NT2/D1 (cell line): ENCODE measurements around the gene SPIRE2.
"Not testable (repeated sequence)": the region's sequence is repeated elsewhere in the genome, so short reads cannot be mapped to it uniquely, and the experiment has no call there.

Experiments used
- DNase-seq: peaks from one replicate; pipeline ENCODE4 v3.0.0-alpha.2; 2011; ENCODE audit warnings: low read depth, low spot score
- H3K27me3 ChIP-seq: 2 replicates; pipeline ENCODE4 v1.6.0; 2011; ENCODE audit warnings: mild to moderate bottlenecking; ENCODE audit not compliant: insufficient read length, insufficient read depth
- H3K36me3 ChIP-seq: 2 replicates; pipeline ENCODE4 v1.6.1; 2011; ENCODE audit warnings: mild to moderate bottlenecking, low read length, mixed read lengths; ENCODE audit not compliant: insufficient read depth, insufficient read length
- H3K4me1 ChIP-seq: 2 replicates; pipeline ENCODE4 v1.5.1; 2011; ENCODE audit not compliant: insufficient read depth, insufficient read length
- H3K4me3 ChIP-seq: 2 replicates; pipeline ENCODE4 v1.5.1; 2011; ENCODE audit warnings: low read depth; ENCODE audit not compliant: insufficient read length
- H3K9ac ChIP-seq: 2 replicates; pipeline ENCODE4 v1.6.0; 2011; ENCODE audit warnings: low read depth; ENCODE audit not compliant: insufficient read length
- H3K9me3 ChIP-seq: 2 replicates; pipeline ENCODE4 v1.5.1; 2011; ENCODE audit warnings: mild to moderate bottlenecking, low read length; ENCODE audit not compliant: insufficient read depth
- SUZ12 ChIP-seq: IDR thresholded peaks from 2 replicates; pipeline ENCODE4 v1.6.1; 2011; ENCODE audit not compliant: insufficient read length, insufficient read depth; ENCODE audit errors: extremely low read depth
- YY1 ChIP-seq: IDR thresholded peaks from 2 replicates; pipeline ENCODE4 v1.6.1; 2011; ENCODE audit not compliant: insufficient read length, insufficient read depth
- ZNF274 ChIP-seq: IDR thresholded peaks from 2 replicates; pipeline ENCODE4 v1.6.1; 2011; ENCODE audit warnings: mild to moderate bottlenecking, low read depth, low read length

Gene SPIRE2

DNA sequence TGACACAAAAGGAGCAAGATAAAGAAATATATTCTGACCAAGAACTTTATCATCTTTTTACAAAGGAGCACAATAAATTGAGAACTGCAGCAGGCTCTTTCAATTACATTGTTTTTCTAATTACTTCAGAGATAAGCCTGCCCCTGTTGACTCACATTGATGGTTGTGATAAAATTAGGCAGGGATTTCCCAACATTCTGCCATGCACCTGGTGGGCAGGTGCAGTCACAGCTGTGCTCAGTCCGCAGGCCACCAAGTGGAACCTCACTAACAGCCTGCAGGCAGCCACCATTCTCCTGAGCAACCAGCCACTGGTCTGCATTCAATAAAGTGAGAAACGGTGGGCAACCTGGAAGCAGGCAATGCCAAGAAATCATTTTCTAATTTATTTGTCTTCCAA, 17.0 kb upstream of the SPIRE2 start:
- peaks cover 3% of the 10 kb centered on the region; the same call in 1 of the 2 replicates for H3K9me3 ChIP-seq
- no peak overlapping the region for H3K9ac ChIP-seq
- H3K36me3 ChIP-seq = peaks cover 69% of the 10 kb centered on the region
- H3K4me3 ChIP-seq = no peak overlapping the region
- H3K4me1 ChIP-seq = peaks cover 2% of the 10 kb centered on the region
- H3K27me3 ChIP-seq = no peaks in the 10 kb centered on the region
- TF ChIP-seq SUZ12 (no peak), YY1 (no peak), ZNF274 (no peak)
- no peak for DNase-seq

DNA sequence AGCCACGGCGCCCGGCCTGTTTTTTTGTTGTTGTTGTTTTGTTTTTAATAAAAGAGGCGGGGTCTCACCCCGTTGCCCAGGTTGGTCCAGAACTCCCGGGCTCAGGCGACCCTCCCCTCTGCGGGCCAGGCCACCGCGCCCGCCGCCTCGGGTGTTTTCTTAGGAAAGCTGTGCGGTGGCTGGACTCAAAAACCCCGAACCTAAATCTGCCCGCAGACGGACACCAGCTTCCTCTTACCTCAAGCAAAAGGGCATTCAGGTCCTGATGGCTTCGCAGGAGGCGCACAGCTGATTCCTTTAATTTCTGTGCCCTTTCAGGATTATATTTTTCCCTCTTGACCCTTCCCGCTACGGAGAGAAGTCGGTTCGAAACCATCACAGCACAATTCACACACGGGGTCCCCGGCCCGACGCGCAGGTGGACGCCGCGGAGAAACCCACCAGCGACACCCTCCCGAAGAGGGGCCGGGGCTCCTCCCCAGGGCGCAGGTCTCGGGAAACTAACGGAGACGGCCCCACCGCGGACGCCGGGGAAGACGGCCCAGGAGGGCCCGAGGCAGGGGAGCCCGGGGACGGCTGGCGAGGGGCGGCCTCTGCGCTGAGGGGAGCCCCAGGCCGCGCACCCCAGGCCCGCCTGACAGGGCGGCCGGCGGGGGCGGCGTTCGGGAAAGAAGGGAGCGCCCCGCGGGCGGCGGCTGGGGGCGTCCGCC, 12.5 kb upstream of the SPIRE2 start:
- Histone ChIP-seq H3K27me3 (no peaks in the 10 kb centered on the region), H3K4me3 (peak overlapping the region; percentile 64), H3K36me3 (peaks cover 45% of the 10 kb centered on the region), H3K9me3 (peaks cover 7% of the 10 kb centered on the region; the same call in 1 of the 2 replicates), H3K4me1 (peaks cover 4% of the 10 kb centered on the region), H3K9ac (peak overlapping the region; percentile 86)
- DNase-seq = no peak
- no peak for TF ChIP-seq YY1
- no peak for TF ChIP-seq SUZ12
- TF ChIP-seq ZNF274 = no peak

DNA sequence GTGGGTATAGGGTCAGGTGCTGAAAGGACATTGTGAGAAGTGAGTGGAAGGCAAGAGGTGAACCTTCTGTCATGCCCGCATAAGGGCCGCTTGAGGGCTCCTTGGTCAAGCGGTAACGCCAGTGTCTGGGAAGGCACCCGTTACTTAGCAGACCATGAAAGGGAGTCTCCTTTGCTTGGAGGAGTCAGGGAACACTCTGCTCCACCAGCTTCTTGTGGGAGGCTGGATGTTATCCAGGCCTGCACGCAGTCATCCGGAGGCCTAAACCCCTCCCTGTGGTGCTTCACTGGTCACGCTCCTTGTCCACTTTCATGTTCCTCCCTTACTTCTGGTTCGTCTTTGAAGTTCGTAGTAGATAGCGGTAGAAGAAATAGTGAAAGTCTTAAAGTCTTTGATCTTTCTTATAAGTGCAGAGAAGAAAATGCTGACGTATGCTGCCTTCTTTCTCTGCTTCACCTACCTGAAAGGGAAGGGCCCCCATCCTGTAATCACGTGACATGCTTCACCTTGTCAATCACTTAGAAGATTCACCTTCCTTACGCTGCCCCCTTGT, 9.3 kb upstream of the SPIRE2 start:
- Histone ChIP-seq H3K36me3 (peaks cover 26% of the 10 kb centered on the region), H3K4me3 (peak overlapping the region; percentile 4), H3K4me1 (peaks cover 11% of the 10 kb centered on the region)
- DNase-seq, H3K9ac ChIP-seq, H3K9me3 ChIP-seq, H3K27me3 ChIP-seq: not testable (repeated sequence)

DNA sequence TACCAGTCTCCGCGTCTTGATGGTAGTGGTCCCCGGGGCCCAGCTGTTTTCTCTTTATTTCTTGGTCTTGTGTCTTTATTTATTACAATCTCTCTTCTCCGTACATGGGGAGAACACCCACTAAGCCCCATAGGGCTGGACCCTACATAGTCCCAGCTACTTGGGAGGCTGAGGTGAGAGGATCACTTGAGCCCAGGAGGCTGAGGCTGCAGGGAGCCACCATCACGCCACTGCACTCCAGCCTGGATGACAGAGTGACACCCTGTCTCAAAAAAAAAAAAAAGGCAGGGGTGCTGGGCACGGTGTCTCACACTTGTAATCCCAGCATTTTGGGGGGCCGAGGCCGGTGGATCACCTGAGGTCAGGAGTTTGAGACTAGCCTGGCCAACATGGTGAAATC, 8.8 kb upstream of the SPIRE2 start:
- not testable (repeated sequence) for H3K4me1 ChIP-seq, H3K4me3 ChIP-seq, H3K9ac ChIP-seq, H3K9me3 ChIP-seq, H3K27me3 ChIP-seq, DNase-seq
- peaks cover 21% of the 10 kb centered on the region for H3K36me3 ChIP-seq

DNA sequence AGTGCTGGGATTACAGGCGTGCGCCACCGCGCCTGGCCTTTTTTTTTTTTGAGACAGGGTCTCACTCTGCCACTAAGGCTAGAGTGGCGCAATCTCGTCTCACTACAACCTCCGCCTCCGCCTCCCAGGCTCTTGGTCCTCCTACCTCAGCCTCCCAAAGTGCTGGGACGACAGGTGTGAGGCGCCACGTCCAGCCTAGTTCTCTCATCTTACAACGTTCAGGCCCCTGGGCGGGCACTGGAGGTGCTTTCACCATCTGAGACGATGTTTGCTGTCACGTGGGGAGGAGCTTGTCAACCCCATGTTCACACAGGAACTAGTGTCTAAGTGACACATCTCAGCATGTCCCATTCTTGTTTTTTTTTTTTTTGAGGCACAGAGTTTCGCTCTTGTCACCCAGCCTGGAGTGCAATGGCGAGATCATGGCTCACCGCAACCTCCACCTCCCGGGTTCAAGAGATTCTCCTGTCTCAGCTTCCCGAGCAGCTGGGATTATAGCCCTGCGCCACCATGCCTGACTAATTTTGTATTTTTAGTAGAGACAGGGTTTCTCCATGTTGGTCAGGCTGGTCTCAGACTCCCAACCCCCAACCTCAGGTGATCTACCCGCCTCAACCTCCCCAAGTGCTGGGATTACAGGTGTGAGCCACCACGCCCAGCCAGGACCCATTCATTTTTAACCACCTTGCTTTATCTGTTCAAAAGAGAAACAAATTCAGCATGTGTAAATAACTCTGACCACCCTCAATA, 6.7 kb upstream of the SPIRE2 start:
- no peaks in the 10 kb centered on the region for H3K27me3 ChIP-seq
- H3K9ac ChIP-seq = peak overlapping the region; percentile 61
- DNase-seq = no peak
- TF ChIP-seq SUZ12 (no peak), YY1 (no peak), ZNF274 (no peak)
- no peak overlapping the region for H3K4me3 ChIP-seq
- H3K9me3 ChIP-seq = peaks cover 7% of the 10 kb centered on the region; the same call in 1 of the 2 replicates
- peaks cover 24% of the 10 kb centered on the region for H3K36me3 ChIP-seq
- peaks cover 13% of the 10 kb centered on the region for H3K4me1 ChIP-seq

DNA sequence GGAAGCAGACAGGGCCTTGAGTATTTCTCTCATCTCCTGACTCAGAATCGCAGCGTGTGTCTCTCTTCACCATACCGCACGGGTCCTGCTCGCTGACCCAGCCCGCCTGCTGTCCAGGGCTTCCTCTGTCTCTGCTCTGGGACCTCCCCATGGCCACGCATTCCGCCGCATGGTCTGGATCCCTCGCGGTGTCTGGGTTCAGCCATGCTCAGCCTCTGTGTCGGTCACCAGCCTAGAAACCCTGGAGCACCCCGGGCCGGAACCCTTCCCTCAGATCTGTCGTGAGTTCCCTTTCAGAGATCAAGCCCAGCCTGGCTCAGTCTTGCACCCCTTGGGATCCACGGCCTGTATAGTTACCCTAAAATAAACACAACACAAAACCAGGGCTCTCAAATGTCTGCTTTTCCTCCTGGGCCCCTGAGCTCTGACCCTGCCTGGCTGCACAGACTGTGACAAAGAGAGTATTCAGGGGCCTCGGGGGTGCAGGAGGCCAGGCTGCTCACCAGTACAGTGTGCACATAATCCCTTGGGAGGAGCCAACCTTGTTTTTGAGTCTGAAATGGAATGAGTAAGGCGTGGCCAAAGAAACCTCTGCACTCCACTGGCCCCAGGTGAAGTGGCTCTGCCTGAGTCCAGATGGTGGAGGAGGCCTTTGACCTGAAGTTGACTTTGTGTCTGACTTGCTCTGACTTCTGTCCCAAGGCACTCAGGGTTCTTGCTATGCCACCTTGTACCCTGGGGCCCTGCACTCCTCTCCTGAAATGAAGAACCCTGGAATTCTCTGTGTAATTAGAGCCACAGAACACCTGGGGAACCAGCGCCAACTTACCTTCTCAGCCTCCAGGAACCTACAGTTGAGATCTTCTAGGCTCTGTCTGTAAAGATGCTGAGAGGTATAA, 5.8 kb upstream of the SPIRE2 start:
- H3K4me3 ChIP-seq = peak overlapping the region; percentile 15
- H3K9ac ChIP-seq = peak overlapping the region; percentile 61
- no peak for DNase-seq
- peaks cover 6% of the 10 kb centered on the region; the same call in 1 of the 2 replicates for H3K9me3 ChIP-seq
- TF ChIP-seq SUZ12 = no peak
- no peak for TF ChIP-seq ZNF274
- TF ChIP-seq YY1 = no peak
- no peaks in the 10 kb centered on the region for H3K27me3 ChIP-seq
- peaks cover 24% of the 10 kb centered on the region for H3K36me3 ChIP-seq
- peaks cover 14% of the 10 kb centered on the region for H3K4me1 ChIP-seq
